Stimulated activated CD4-positive, alpha-beta T cell treated with anti-CD3 and anti-CD28 coated beads, Interleukin-4, amount 100 ng/mL, for 48 hours (primary cell): ENCODE results near the gene SLC18A2.

Experiments
- DNase-seq, 2 donors: peaks; one replicate each; pipeline ENCODE4 v3.0.0-alpha.2; 2020; ENCODE audit warnings: low read depth in 2 of 2

SLC18A2 gene

GRCh38 chr10:117312430-117312829, 71.5 kb downstream of the SLC18A2 start:
- no peak for DNase-seq

- no peak for DNase-seq
Observed at GRCh38 chr10:117313641-117314040, 72.7 kb downstream of the SLC18A2 start.

GRCh38 chr10:117316701-117317100, 75.8 kb downstream of the SLC18A2 start:
- no peak for DNase-seq

- DNase-seq, result no peak
Observed at GRCh38 chr10:117318909-117319308, 78.0 kb downstream of the SLC18A2 start.

- DNase-seq, result no peak
Observed at GRCh38 chr10:117320050-117320665, 79.2 kb downstream of the SLC18A2 start.

- no peak for DNase-seq
Observed at GRCh38 chr10:117322260-117322659, 81.3 kb downstream of the SLC18A2 start.

- DNase-seq, result no peak
Observed at GRCh38 chr10:117324367-117324766, 83.5 kb downstream of the SLC18A2 start.

- no peak for DNase-seq
Observed at GRCh38 chr10:117327262-117327661, 86.3 kb downstream of the SLC18A2 start.
